Mammary epithelial cell (primary cell): ENCODE measurements around the gene LGSN.

Experiments
- CTCF ChIP-seq, 2 donors: IDR thresholded peaks in 1 of 2; conservative IDR thresholded peaks in 1 of 2; 2 replicates each; pipeline ENCODE4 v1.5.1; 2011 to 2012; ENCODE audit warnings: inconsistent platforms in 2 of 2, low read length in 2 of 2, mild to moderate bottlenecking in 2 of 2, control low read depth in 1 of 2, low read depth in 1 of 2; ENCODE audit not compliant: insufficient read depth in 1 of 2; ENCODE audit errors: extremely low read depth in 1 of 2
- EZH2 ChIP-seq: IDR thresholded peaks from 2 replicates; pipeline ENCODE4 v1.6.1; 2012; ENCODE audit warnings: low read length, inconsistent platforms, borderline replicate concordance

GRCh38 chr6:63321821-63322220 lies 2.0 kb upstream of the LGSN start:
- TF ChIP-seq CTCF (conservative IDR thresholded peaks at IDR 0.05 in 1 of 2, IDR thresholded peaks at IDR 0.05 in 1 of 2; ENCODE audit: extremely low read depth in 1 of 2, insufficient read depth in 1 of 2, low read depth in 1 of 2, low read length in 2 of 2) (no peak), EZH2 (no peak)
